ENCODE results near the gene ALOX5AP.

DNA sequence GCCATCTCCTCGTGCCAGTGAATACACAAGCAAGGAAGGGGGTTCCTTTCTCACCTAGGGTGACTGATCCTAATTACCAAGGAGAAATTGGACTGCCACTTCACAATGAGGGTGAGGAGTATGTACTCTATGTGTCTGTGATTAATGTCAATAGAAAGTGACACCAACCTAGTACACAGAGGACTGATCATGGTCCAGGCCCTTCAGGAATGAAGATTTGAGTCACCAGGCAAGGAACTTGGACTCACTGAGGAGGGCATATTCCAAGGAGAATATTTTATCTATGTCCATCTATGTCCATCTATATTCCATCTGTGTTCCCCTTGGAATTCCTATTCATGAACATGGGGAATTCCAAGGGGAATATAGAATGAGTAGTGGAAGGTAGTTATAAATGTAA is 9.2 kb upstream of the ALOX5AP start:
- TF ChIP-seq GATA2 (IDR thresholded peaks at IDR 0.05; ENCODE audit: low read depth, low read length): no peak
- TF ChIP-seq GATA3 (IDR thresholded peaks at IDR 0.05; ENCODE audit: low read depth, low read length): no peak

Data from SH-SY5Y (cell line).